DMS114 treated with DMSO at 0.1 percent for 48 hours (cell line): ENCODE measurements around the gene DOCK3.
"Not testable (repeated sequence)": the region's sequence is repeated elsewhere in the genome, so short reads cannot be mapped to it uniquely, and the experiment has no call there.

Experiments used
- DNase-seq: peaks from one replicate; lab custom pipeline; 2025; ENCODE audit not compliant: unreplicated experiment; lab: John Stamatoyannopoulos, UW

The DOCK3 gene

DNA sequence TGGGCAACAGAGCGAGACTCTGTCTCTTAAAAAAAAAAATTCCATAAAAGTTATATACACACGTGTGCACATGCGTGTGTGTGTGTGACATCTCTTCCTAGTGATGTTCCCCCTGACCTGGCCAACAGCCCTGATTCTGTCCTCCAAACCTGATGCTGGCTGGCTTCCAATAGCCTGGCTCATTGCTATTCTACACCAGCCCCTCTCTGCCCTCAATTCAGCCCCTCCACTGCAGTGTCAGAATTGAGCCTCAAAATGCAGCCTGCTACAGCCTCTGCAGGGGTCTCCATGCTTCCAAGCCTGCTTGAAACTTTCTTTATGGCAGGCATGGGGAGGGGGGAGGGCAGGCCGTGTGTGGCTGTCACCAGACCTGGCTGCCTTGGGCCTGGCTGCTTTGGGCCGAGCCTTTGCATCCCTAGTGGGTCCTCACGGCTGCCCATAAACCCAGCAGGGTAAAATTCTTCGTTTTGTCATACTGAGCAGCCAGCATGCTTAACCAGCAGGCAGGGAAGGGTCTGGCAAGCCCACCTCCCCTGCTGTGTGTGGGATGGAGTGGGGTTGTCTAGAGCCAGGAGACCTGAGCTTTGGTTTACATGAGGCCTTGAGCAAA lies 22.7 kb upstream of the DOCK3 start:
- DNase-seq = no peak

GRCh38 chr3:50652709-50653108 lies 22.0 kb upstream of the DOCK3 start:
- no peak for DNase-seq

GRCh38 chr3:50653937-50654595 lies 20.7 kb upstream of the DOCK3 start:
- no peak for DNase-seq

DNA sequence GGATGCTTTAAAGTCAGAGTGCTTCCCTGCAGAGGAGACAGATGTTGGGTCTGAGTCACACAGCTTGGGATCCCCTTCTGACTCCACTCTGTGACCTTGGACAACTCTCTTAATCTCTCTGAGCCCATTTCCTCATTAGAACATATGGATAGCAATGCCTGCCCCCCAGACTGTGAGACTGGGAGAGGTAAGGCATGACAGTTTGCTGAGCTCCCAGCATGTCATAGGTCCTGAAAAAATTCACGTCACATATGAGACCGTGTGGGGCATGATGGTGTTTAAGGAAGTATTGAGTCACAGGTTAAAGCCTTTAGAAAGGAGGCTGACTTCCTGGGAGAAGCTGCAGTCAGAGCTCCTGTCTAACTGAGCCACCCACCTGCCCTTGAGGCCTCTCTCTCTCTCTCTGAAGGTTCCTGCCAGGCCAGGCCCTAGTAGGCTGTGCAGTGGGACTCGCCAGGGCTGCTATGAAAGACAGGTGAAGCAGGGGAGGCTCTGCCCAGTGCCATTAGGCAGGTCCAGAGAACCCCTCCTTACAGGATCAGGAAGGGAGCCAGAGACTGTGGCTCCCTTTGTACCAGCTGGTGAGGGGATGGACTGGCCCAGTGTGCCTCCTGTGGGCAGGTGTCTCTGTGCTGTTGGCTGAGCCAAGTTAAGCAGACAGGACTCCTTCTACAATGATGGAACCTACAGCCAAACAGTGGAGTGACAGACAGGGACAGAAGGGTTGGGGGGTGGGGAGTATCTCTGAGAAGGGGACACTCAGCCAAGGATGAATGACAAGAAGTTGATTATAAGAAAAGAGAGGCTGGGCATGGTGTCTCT lies 19.5 kb upstream of the DOCK3 start:
- no peak for DNase-seq

GRCh38 chr3:50656417-50657195 lies 18.1 kb upstream of the DOCK3 start:
- no peak for DNase-seq

GRCh38 chr3:50657407-50657806 lies 17.3 kb upstream of the DOCK3 start:
- DNase-seq = no peak

DNA sequence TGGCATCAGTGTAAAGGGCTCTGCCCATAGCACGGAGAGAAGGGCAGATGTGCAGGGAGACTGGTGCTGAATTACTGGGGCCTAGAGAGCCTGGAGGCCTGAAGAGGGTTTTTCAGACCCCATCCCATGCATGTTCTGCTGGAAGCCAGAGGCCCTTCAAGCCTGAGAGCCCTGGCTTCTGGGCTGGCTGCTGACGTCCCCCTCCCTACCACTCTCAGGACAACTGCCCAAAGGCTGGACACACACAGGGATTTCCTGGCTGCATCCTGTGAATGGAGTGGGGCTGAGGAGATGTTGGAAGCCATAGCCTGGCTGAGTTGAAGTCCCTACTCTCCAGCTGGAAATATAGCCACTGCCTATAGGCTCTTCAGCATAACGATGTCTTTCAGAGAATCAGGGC lies 16.9 kb upstream of the DOCK3 start:
- DNase-seq = no peak

GRCh38 chr3:50658416-50658815 lies 16.3 kb upstream of the DOCK3 start:
- no peak for DNase-seq

DNA sequence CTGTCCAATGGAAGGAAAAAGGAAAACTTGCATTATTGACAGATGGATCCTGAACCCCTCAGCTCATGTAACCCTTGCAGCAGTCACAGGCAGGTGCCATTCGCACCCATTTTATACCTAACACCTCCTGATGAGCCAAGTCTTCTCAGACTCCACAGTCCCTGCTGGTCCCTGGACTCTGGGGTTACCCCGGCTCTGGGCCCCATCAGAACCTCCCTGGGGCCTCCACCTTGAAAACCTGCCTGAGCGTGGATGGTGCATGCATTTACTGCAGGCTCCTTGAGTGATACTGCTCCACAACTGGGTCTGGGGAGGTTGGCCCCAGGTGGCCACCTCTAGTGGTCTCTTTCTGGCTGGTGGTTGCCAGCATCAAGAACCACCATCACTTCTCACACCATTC lies 15.9 kb upstream of the DOCK3 start:
- no peak for DNase-seq

GRCh38 chr3:50660386-50660785 lies 14.3 kb upstream of the DOCK3 start:
- no peak for DNase-seq

- no peak for DNase-seq
Measured at GRCh38 chr3:50661321-50661837, 13.3 kb upstream of the DOCK3 start.

GRCh38 chr3:50662408-50662807 lies 12.3 kb upstream of the DOCK3 start:
- DNase-seq = no peak

DNA sequence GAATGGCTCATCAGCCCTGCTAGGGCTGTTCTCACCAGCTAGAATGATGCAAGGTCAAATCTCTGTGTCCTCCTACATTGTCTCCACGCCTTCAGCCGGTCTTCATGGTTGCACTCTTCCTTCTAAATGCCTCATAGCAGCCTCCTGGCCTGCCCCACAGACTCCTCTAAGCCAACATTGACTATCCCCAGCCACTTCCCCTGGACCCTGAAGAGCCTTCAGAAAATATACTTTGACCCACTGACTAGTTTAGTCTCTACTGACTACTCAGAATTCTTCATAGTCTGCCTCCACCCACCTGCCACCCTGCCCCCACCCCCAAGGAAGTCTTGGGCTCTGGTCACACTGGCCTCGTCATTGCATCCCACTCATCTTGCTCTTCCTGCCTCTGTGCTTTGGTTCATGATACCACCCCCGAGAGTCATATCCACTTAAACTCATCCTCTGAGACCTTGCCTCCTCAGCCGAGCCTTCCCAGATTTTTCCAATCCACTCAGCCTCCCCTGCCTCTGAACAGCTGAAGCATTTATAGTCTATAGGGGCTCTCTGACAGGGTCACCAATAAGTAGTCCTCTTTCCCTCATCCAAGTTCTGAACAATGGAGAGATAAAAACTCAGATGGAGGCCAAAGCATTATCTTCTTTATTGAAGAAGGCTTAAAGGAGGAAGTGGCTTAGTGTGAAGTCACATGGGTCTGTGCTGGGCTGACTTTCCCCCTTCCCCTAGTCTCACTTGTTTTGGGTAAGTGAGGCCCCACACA lies 9.5 kb upstream of the DOCK3 start:
- DNase-seq = no peak

- DNase-seq = not testable (repeated sequence)
Measured at GRCh38 chr3:50665841-50666115, 8.9 kb upstream of the DOCK3 start.

- no peak for DNase-seq
Measured at GRCh38 chr3:50666837-50667236, 7.9 kb upstream of the DOCK3 start.

DNA sequence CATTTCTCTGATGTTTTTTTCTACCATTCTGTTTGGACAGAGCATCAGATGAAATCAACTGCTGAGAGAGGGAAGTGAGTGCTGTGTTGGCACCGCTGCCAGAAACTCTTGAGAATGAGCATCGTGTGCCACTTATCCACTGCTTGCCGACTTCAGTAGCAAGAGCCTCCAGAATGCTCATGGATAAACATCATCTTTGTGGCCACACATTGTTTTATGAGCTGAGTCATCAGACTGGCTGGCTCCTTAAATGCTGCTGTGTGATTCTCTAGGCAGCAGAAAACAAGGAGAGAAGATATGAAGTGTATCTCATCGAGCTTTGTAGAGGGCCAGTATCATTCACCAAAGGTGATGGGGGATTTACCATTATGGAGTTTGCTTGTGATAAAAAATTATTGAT lies 3.4 kb upstream of the DOCK3 start:
- DNase-seq = no peak

GRCh38 chr3:50672656-50673055 lies 2.1 kb upstream of the DOCK3 start:
- DNase-seq = no peak

GRCh38 chr3:50673931-50674330 lies 796 bp upstream of the DOCK3 start:
- no peak for DNase-seq

- DNase-seq = peak; percentile 25
Measured at GRCh38 chr3:50675179-50676030, 678 bp downstream of the DOCK3 start.
